ENCODE data around the gene NUP93. TPM values are rescaled to one million over a fixed set of nuclear protein-coding genes. Genes with fewer than 3 reads are reported as not detected.

Gene NUP93
- total and polyA plus RNA-seq, 2 experiments from 2014 or later, result 139 to 187 TPM

DNA sequence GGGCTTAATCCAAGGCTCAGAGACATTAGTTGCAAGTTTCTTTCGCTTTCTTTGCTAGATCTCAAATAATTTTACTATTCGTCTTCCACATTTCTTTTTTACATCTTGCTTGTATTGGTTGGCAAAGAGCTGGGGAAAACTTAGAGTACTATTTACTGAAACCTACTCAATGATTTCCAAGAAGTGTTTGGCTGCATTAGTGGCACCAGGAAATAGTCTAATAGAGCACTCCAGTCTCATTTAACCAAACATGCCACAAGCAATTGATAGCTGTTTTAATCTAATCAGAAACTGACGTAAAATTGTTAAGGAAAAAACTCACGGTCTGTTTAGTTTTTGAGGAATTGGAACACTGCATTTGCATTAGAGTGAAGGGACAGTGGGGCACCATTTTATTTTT, 29.0 kb downstream of the NUP93 start:
- peaks cover 15% of the 10 kb centered on the region for H3K9me3 Mint-ChIP-seq
- no peaks in the 10 kb centered on the region for H3F3A ChIP-seq (replicated peaks; ENCODE audit: low read depth)
- peaks cover 18% of the 10 kb centered on the region for H3K36me3 ChIP-seq (ENCODE audit: insufficient read depth)
- DNase-seq (ENCODE audit: low spot score), result no peak
- no peak for TF ChIP-seq STAT1 (IDR thresholded peaks at IDR 0.05; ENCODE audit: unreplicated experiment)
- TF ChIP-seq CREB1 (CRISPR knock-in tag; IDR thresholded peaks at IDR 0.05; ENCODE audit: low read depth), result no peak
- TF ChIP-seq ZNF331 (CRISPR knock-in tag; IDR thresholded peaks at IDR 0.05; ENCODE audit: low read depth), result no peak
- TF ChIP-seq EZH2 (IDR thresholded peaks at IDR 0.05; ENCODE audit: low read depth, unreplicated experiment), result no peak
- no peak overlapping the region for H3K27ac ChIP-seq (ENCODE audit: low read depth)
- no peak overlapping the region for H2AFZ ChIP-seq
- H3K27ac Mint-ChIP-seq, result no peak overlapping the region
- H3K4me3 ChIP-seq, result no peak overlapping the region
- ATAC-seq, result no peak
- no peaks in the 10 kb centered on the region for H3K4me1 ChIP-seq (ENCODE audit: insufficient read depth)
- H4K20me1 ChIP-seq (replicated peaks; ENCODE audit: insufficient read depth), result 0 out of 2 replicates have a peak, but pooled peaks cover 11% of the 10 kb centered on the region
- peaks cover 58% of the 10 kb centered on the region for H3K79me2 ChIP-seq (replicated peaks; ENCODE audit: insufficient read depth)
- H3K4me3 Mint-ChIP-seq, result no peak overlapping the region
- no peaks in the 10 kb centered on the region for H3K27me3 Mint-ChIP-seq (ENCODE audit: insufficient read depth, low read depth, poor library complexity)
- H3K4me1 Mint-ChIP-seq, result no peaks in the 10 kb centered on the region
- H3K36me3 Mint-ChIP-seq (ENCODE audit: low read depth), result peaks cover 44% of the 10 kb centered on the region
- no peaks in the 10 kb centered on the region for H3K27me3 ChIP-seq (ENCODE audit: insufficient read depth)
- no peak overlapping the region for H3K4me2 ChIP-seq
- no peaks in the 10 kb centered on the region for H3K9me2 ChIP-seq (ENCODE audit: insufficient read depth)

DNA sequence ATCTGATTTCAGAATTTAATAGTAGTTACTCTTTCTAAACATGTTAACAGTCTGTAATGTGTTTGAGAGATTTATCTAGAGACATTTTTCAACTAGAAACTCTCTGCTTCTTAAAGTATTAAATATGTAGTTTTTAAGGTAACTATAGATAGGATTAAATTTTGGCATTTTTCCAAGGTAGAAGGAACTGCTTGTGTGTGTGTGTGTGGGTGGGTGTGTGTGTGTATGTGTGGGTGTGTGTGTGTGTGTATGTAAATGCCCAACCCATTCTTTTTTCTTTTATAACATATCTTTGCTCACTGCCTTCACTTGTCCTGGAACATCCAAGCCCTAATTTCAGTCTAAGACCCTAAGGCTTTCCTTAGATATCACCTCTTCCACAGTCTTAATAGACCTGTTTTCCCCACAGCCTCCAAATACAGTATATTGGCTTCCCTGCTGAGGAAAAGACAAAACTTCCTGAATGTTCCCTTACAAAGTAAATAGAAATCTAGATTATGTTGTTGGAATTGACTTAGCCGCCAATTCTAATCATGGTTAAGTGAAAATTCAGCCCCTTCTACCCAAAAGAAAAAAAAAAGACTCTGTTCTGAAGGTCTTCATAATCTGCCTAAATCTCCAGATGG, 33.5 kb downstream of the NUP93 start:
- H3K4me3 Mint-ChIP-seq, result no peak overlapping the region
- peaks cover 18% of the 10 kb centered on the region for H3K36me3 ChIP-seq (ENCODE audit: insufficient read depth)
- no peaks in the 10 kb centered on the region for H3K4me1 ChIP-seq (ENCODE audit: insufficient read depth)
- no peak overlapping the region for H3K27ac ChIP-seq (ENCODE audit: low read depth)
- H3K4me1 Mint-ChIP-seq, result no peaks in the 10 kb centered on the region
- H3K27me3 Mint-ChIP-seq (ENCODE audit: insufficient read depth, low read depth, poor library complexity), result no peaks in the 10 kb centered on the region
- H3K4me3 ChIP-seq, result no peak overlapping the region
- H3K36me3 Mint-ChIP-seq (ENCODE audit: low read depth), result peaks cover 25% of the 10 kb centered on the region
- DNase-seq (ENCODE audit: low spot score) (no peak), ATAC-seq (no peak)
- H3F3A ChIP-seq (replicated peaks; ENCODE audit: low read depth), result no peaks in the 10 kb centered on the region
- no peaks in the 10 kb centered on the region for H3K27me3 ChIP-seq (ENCODE audit: insufficient read depth)
- H2AFZ ChIP-seq, result no peak overlapping the region
- no peak overlapping the region for H3K4me2 ChIP-seq
- no peaks in the 10 kb centered on the region for H3K9me2 ChIP-seq (ENCODE audit: insufficient read depth)
- no peaks in the 10 kb centered on the region for H4K20me1 ChIP-seq (replicated peaks; ENCODE audit: insufficient read depth)
- H3K79me2 ChIP-seq (replicated peaks; ENCODE audit: insufficient read depth), result peaks cover 33% of the 10 kb centered on the region
- no peaks in the 10 kb centered on the region for H3K9me3 Mint-ChIP-seq
- H3K27ac Mint-ChIP-seq, result no peak overlapping the region
- TF ChIP-seq NANOG (IDR thresholded peaks at IDR 0.05; ENCODE audit: borderline replicate concordance), result no peak
- no peak for TF ChIP-seq JUNB (IDR thresholded peaks at IDR 0.05; ENCODE audit: unreplicated experiment)
- TF ChIP-seq ZNF331 (CRISPR knock-in tag; IDR thresholded peaks at IDR 0.05; ENCODE audit: low read depth), result no peak
- TF ChIP-seq, protein P1, sequence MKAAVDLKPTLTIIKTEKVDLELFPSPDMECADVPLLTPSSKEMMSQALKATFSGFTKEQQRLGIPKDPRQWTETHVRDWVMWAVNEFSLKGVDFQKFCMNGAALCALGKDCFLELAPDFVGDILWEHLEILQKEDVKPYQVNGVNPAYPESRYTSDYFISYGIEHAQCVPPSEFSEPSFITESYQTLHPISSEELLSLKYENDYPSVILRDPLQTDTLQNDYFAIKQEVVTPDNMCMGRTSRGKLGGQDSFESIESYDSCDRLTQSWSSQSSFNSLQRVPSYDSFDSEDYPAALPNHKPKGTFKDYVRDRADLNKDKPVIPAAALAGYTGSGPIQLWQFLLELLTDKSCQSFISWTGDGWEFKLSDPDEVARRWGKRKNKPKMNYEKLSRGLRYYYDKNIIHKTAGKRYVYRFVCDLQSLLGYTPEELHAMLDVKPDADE (IDR thresholded peaks at IDR 0.05), result no peak
- no peak for TF ChIP-seq CREB1 (CRISPR knock-in tag; IDR thresholded peaks at IDR 0.05; ENCODE audit: low read depth)
- TF ChIP-seq, protein P2, sequence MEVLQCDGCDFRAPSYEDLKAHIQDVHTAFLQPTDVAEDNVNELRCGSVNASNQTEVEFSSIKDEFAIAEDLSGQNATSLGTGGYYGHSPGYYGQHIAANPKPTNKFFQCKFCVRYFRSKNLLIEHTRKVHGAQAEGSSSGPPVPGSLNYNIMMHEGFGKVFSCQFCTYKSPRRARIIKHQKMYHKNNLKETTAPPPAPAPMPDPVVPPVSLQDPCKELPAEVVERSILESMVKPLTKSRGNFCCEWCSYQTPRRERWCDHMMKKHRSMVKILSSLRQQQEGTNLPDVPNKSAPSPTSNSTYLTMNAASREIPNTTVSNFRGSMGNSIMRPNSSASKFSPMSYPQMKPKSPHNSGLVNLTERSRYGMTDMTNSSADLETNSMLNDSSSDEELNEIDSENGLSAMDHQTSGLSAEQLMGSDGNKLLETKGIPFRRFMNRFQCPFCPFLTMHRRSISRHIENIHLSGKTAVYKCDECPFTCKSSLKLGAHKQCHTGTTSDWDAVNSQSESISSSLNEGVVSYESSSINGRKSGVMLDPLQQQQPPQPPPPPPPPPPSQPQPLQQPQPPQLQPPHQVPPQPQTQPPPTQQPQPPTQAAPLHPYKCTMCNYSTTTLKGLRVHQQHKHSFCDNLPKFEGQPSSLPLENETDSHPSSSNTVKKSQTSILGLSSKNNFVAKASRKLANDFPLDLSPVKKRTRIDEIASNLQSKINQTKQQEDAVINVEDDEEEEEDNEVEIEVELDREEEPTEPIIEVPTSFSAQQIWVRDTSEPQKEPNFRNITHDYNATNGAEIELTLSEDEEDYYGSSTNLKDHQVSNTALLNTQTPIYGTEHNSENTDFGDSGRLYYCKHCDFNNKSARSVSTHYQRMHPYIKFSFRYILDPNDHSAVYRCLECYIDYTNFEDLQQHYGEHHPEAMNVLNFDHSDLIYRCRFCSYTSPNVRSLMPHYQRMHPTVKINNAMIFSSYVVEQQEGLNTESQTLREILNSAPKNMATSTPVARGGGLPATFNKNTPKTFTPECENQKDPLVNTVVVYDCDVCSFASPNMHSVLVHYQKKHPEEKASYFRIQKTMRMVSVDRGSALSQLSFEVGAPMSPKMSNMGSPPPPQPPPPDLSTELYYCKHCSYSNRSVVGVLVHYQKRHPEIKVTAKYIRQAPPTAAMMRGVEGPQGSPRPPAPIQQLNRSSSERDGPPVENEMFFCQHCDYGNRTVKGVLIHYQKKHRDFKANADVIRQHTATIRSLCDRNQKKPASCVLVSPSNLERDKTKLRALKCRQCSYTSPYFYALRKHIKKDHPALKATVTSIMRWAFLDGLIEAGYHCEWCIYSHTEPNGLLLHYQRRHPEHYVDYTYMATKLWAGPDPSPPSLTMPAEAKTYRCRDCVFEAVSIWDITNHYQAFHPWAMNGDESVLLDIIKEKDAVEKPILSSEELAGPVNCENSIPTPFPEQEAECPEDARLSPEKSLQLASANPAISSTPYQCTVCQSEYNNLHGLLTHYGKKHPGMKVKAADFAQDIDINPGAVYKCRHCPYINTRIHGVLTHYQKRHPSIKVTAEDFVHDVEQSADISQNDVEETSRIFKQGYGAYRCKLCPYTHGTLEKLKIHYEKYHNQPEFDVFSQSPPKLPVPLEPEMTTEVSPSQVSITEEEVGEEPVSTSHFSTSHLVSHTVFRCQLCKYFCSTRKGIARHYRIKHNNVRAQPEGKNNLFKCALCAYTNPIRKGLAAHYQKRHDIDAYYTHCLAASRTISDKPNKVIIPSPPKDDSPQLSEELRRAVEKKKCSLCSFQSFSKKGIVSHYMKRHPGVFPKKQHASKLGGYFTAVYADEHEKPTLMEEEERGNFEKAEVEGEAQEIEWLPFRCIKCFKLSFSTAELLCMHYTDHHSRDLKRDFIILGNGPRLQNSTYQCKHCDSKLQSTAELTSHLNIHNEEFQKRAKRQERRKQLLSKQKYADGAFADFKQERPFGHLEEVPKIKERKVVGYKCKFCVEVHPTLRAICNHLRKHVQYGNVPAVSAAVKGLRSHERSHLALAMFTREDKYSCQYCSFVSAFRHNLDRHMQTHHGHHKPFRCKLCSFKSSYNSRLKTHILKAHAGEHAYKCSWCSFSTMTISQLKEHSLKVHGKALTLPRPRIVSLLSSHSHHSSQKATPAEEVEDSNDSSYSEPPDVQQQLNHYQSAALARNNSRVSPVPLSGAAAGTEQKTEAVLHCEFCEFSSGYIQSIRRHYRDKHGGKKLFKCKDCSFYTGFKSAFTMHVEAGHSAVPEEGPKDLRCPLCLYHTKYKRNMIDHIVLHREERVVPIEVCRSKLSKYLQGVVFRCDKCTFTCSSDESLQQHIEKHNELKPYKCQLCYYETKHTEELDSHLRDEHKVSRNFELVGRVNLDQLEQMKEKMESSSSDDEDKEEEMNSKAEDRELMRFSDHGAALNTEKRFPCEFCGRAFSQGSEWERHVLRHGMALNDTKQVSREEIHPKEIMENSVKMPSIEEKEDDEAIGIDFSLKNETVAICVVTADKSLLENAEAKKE (CRISPR knock-in tag; IDR thresholded peaks at IDR 0.05), result no peak
- TF ChIP-seq, protein P3, sequence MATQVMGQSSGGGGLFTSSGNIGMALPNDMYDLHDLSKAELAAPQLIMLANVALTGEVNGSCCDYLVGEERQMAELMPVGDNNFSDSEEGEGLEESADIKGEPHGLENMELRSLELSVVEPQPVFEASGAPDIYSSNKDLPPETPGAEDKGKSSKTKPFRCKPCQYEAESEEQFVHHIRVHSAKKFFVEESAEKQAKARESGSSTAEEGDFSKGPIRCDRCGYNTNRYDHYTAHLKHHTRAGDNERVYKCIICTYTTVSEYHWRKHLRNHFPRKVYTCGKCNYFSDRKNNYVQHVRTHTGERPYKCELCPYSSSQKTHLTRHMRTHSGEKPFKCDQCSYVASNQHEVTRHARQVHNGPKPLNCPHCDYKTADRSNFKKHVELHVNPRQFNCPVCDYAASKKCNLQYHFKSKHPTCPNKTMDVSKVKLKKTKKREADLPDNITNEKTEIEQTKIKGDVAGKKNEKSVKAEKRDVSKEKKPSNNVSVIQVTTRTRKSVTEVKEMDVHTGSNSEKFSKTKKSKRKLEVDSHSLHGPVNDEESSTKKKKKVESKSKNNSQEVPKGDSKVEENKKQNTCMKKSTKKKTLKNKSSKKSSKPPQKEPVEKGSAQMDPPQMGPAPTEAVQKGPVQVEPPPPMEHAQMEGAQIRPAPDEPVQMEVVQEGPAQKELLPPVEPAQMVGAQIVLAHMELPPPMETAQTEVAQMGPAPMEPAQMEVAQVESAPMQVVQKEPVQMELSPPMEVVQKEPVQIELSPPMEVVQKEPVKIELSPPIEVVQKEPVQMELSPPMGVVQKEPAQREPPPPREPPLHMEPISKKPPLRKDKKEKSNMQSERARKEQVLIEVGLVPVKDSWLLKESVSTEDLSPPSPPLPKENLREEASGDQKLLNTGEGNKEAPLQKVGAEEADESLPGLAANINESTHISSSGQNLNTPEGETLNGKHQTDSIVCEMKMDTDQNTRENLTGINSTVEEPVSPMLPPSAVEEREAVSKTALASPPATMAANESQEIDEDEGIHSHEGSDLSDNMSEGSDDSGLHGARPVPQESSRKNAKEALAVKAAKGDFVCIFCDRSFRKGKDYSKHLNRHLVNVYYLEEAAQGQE (IDR thresholded peaks at IDR 0.05; ENCODE audit: unreplicated experiment), result no peak
- TF ChIP-seq EZH2phosphoT487 (IDR thresholded peaks at IDR 0.05; ENCODE audit: unreplicated experiment), result no peak
- no peak for TF ChIP-seq STAT1 (IDR thresholded peaks at IDR 0.05; ENCODE audit: unreplicated experiment)
- no peak for TF ChIP-seq EZH2 (IDR thresholded peaks at IDR 0.05; ENCODE audit: low read depth, unreplicated experiment)
- TF ChIP-seq POLR2AphosphoS5 (IDR thresholded peaks at IDR 0.05; ENCODE audit: low read depth), result no peak

All from GM23338 (cell line).